Lower leg skin (tissue), 3 donors: Measurements from ENCODE around the gene R3HDM4.

Experiments
- CTCF ChIP-seq, 3 donors: fragments of 450-650 bp; IDR thresholded peaks; one replicate each; pipeline ENCODE4 v1.5.1; 2016; ENCODE audit warnings: antibody characterized with exemption in 3 of 3, mild to moderate bottlenecking in 3 of 3, moderate library complexity in 2 of 3
- POLR2A ChIP-seq, 2 donors: fragments of 450-650 bp; IDR thresholded peaks; one replicate each; pipeline ENCODE4 v1.6.1; 2016 to 2017; ENCODE audit warnings: antibody characterized with exemption in 2 of 2, mild to moderate bottlenecking in 1 of 2, moderate library complexity in 1 of 2

- TF ChIP-seq CTCF (IDR thresholded peaks at IDR 0.05) (no peak), POLR2A (IDR thresholded peaks at IDR 0.05) (no peak)
These were observed 34.2 kb upstream of the R3HDM4 start for GRCh38 chr19:947090-947706.
